GM23248 (cell line): ENCODE data around the gene CTRL. TPM values are rescaled to one million over a fixed set of nuclear protein-coding genes. Genes with fewer than 3 reads are reported as not detected.
"Not testable (repeated sequence)": the region's sequence is repeated elsewhere in the genome, so short reads cannot be mapped to it uniquely, and the experiment has no call there.

Experiments used
- DNase-seq: peaks from one replicate; pipeline ENCODE4 v3.0.0-alpha.2; 2015
- H2AFZ ChIP-seq: fragments of 200-600 bp; sonication (generic); 2 replicates; pipeline ENCODE4 v1.6.1; 2016; ENCODE audit warnings: antibody characterized with exemption
- H3F3A ChIP-seq: fragments of 200-600 bp; sonication (generic); 2 replicates; pipeline ENCODE4 v1.6.1; 2016; ENCODE audit warnings: mild to moderate bottlenecking, antibody characterized with exemption, mixed run types; ENCODE audit not compliant: insufficient read depth
- H3K27ac ChIP-seq: fragments of 200-600 bp; sonication (generic); 2 replicates; pipeline ENCODE4 v1.5.1; 2016; ENCODE audit warnings: mild to moderate bottlenecking
- H3K27me3 ChIP-seq: fragments of 200-600 bp; sonication (generic); replicated peaks from 2 replicates; pipeline ENCODE4 v1.6.1; 2016; ENCODE audit warnings: mild to moderate bottlenecking; ENCODE audit not compliant: insufficient read depth
- H3K36me3 ChIP-seq: fragments of 200-600 bp; sonication (generic); 2 replicates; pipeline ENCODE4 v1.6.1; 2016; ENCODE audit warnings: low read depth, mild to moderate bottlenecking
- H3K4me1 ChIP-seq: fragments of 200-600 bp; sonication (generic); 2 replicates; pipeline ENCODE4 v1.6.1; 2016; ENCODE audit warnings: mild to moderate bottlenecking; ENCODE audit not compliant: insufficient read depth
- H3K4me2 ChIP-seq: fragments of 200-600 bp; sonication (generic); one replicate; pipeline ENCODE4 v1.6.1; 2016; ENCODE audit warnings: mild to moderate bottlenecking; ENCODE audit not compliant: unreplicated experiment
- H3K4me3 ChIP-seq: fragments of 200-600 bp; sonication (generic); 2 replicates; pipeline ENCODE4 v1.5.1; 2016; ENCODE audit warnings: mild to moderate bottlenecking
- H3K79me2 ChIP-seq: fragments of 200-600 bp; sonication (generic); 2 replicates; pipeline ENCODE4 v1.6.1; 2016; ENCODE audit warnings: mild to moderate bottlenecking; ENCODE audit not compliant: insufficient read depth
- H3K9ac ChIP-seq: fragments of 200-600 bp; sonication (generic); 2 replicates; pipeline ENCODE4 v1.6.1; 2016; ENCODE audit warnings: mild to moderate bottlenecking
- H3K9me2 ChIP-seq: fragments of 200-600 bp; sonication (generic); 2 replicates; pipeline ENCODE4 v1.6.1; 2016; ENCODE audit warnings: mixed run types, mild to moderate bottlenecking, moderate library complexity; ENCODE audit not compliant: insufficient read depth
- H3K9me3 ChIP-seq: fragments of 200-600 bp; sonication (generic); one replicate; pipeline ENCODE4 v1.6.1; 2017; ENCODE audit warnings: low read depth
- H4K20me1 ChIP-seq: fragments of 200-600 bp; sonication (generic); 2 replicates; pipeline ENCODE4 v1.6.0; 2016; ENCODE audit not compliant: insufficient read depth
- EZH2 ChIP-seq: fragments of 200-600 bp; sonication (generic); IDR thresholded peaks from 2 replicates; pipeline ENCODE4 v1.6.1; 2018; ENCODE audit warnings: antibody characterized with exemption, mild to moderate bottlenecking; ENCODE audit not compliant: insufficient read depth, poor library complexity, severe bottlenecking
- EZH2phosphoT487 ChIP-seq: fragments of 200-600 bp; sonication (generic); IDR thresholded peaks from 2 replicates; pipeline ENCODE4 v1.6.1; 2018; ENCODE audit warnings: antibody characterized with exemption, moderate library complexity, mild to moderate bottlenecking, low read depth; ENCODE audit not compliant: insufficient read depth
- WGBS, 2 experiments: methylation state at CpG; one replicate each; pipeline ENCODE4 v1.1.6; 2015 to 2017; ENCODE audit warnings: low lambda C conversion rate in 2 of 2, low coverage in 1 of 2; ENCODE audit errors: missing lambda C conversion rate in 2 of 2; 5-methylcytosine and 5-hydroxymethylcytosine counted together
- in situ Hi-C: fragments of 300-500 bp; cut with MboI; formaldehyde crosslinking; loops from 2 replicates; pipeline ENCODE4 v1.15.0; 2020
- polyA plus RNA-seq: library from polyadenylated mRNA; unstranded; fragments of >200 nt; fragmentation: Nextera tagmentation; extraction: Ambion mirVana; gene quantifications from 2 replicates; pipeline ENCODE4 v1.2.1, GENCODE V29; 2016
- total RNA-seq: library from RNA; depleted of rRNA; stranded (reverse); fragments of >200 nt; shearing (Covaris generic); gene quantifications from 2 replicates; pipeline ENCODE4 v1.2.3, GENCODE V29; 2014

Gene CTRL
- total and polyA plus RNA-seq, 2 experiments from 2014 or later = 3.8 TPM; not detected in 1

- no peaks in the 10 kb centered on the region for H3K9me2 ChIP-seq
- H3K4me1 ChIP-seq = peaks cover 4% of the 10 kb centered on the region
- no peak for TF ChIP-seq EZH2phosphoT487
- TF ChIP-seq EZH2 = no peak
- in situ Hi-C loops = no loop called here
- no peak overlapping the region for H3K4me3 ChIP-seq
- no peaks in the 10 kb centered on the region for H3K27me3 ChIP-seq
- no peaks in the 10 kb centered on the region for H3K9me3 ChIP-seq
- H2AFZ ChIP-seq = no peak overlapping the region
- DNase-seq = peak; percentile 60
- H3F3A ChIP-seq = peaks cover 25% of the 10 kb centered on the region
- H3K4me2 ChIP-seq = no peak overlapping the region
- H3K36me3 ChIP-seq = peaks cover 18% of the 10 kb centered on the region; the same call in 1 of the 2 replicates
- H3K27ac ChIP-seq = no peak overlapping the region
- 75 to 78% methylated on average over 6 of the region's 6 CpGs for WGBS, 2 experiments
- H3K9ac ChIP-seq = no peak overlapping the region
- H3K79me2 ChIP-seq = 0 out of 2 replicates have a peak, but pooled peaks cover 3% of the 10 kb centered on the region
- H4K20me1 ChIP-seq = no peaks in the 10 kb centered on the region
These were observed 10.5 kb upstream of the CTRL start for GRCh38 chr16:67942200-67942509.

- no peak overlapping the region for H2AFZ ChIP-seq
- H3K4me2 ChIP-seq = no peak overlapping the region
- no peak for TF ChIP-seq EZH2
- TF ChIP-seq EZH2phosphoT487 = no peak
- 74 to 83% methylated on average over 8 to 9 of the region's 9 CpGs for WGBS, 2 experiments
- in situ Hi-C loops = no loop called here
- peaks cover 7% of the 10 kb centered on the region for H3K4me1 ChIP-seq
- no peak overlapping the region for H3K4me3 ChIP-seq
- no peak overlapping the region for H3K27ac ChIP-seq
- peaks cover 18% of the 10 kb centered on the region; the same call in 1 of the 2 replicates for H3K36me3 ChIP-seq
- H3F3A ChIP-seq = peaks cover 29% of the 10 kb centered on the region
- DNase-seq = no peak
- no peaks in the 10 kb centered on the region for H3K9me3 ChIP-seq
- no peaks in the 10 kb centered on the region for H3K9me2 ChIP-seq
- H3K79me2 ChIP-seq = 0 out of 2 replicates have a peak, but pooled peaks cover 3% of the 10 kb centered on the region
- H4K20me1 ChIP-seq = no peaks in the 10 kb centered on the region
- H3K27me3 ChIP-seq = no peaks in the 10 kb centered on the region
- no peak overlapping the region for H3K9ac ChIP-seq
These were observed 10.0 kb upstream of the CTRL start for GRCh38 chr16:67941469-67942199.

GRCh38 chr16:67940446-67941089, 8.9 kb upstream of the CTRL start:
- H3K4me2 ChIP-seq = no peak overlapping the region
- no peak overlapping the region for H3K4me3 ChIP-seq
- no peaks in the 10 kb centered on the region for H3K9me2 ChIP-seq
- no peaks in the 10 kb centered on the region for H3K27me3 ChIP-seq
- no peak overlapping the region for H2AFZ ChIP-seq
- no peak for DNase-seq
- TF ChIP-seq EZH2 (no peak), EZH2phosphoT487 (no peak)
- H3K9ac ChIP-seq = no peak overlapping the region
- 92 to 97% methylated on average over 5 of the region's 5 CpGs for WGBS, 2 experiments
- peaks cover 29% of the 10 kb centered on the region for H3F3A ChIP-seq
- 0 out of 2 replicates have a peak, but pooled peaks cover 3% of the 10 kb centered on the region for H3K79me2 ChIP-seq
- H3K27ac ChIP-seq = no peak overlapping the region
- in situ Hi-C loops = no loop called here
- peaks cover 7% of the 10 kb centered on the region for H3K4me1 ChIP-seq
- peaks cover 18% of the 10 kb centered on the region; the same call in 1 of the 2 replicates for H3K36me3 ChIP-seq
- H4K20me1 ChIP-seq = no peaks in the 10 kb centered on the region
- H3K9me3 ChIP-seq = no peaks in the 10 kb centered on the region

- no peaks in the 10 kb centered on the region for H3K27me3 ChIP-seq
- H3K4me2 ChIP-seq = no peak overlapping the region
- H3K4me1 ChIP-seq = peaks cover 13% of the 10 kb centered on the region
- peaks cover 14% of the 10 kb centered on the region; the same call in 1 of the 2 replicates for H3K36me3 ChIP-seq
- no peak for TF ChIP-seq EZH2
- no peak for TF ChIP-seq EZH2phosphoT487
- H4K20me1 ChIP-seq = no peaks in the 10 kb centered on the region
- H3K9ac ChIP-seq = no peak overlapping the region
- H2AFZ ChIP-seq = no peak overlapping the region
- H3K9me2 ChIP-seq = no peaks in the 10 kb centered on the region
- no peak for DNase-seq
- 79 to 81% methylated on average over 28 to 33 of the region's 33 CpGs for WGBS, 2 experiments
- in situ Hi-C loops = no loop called here
- H3F3A ChIP-seq = peaks cover 29% of the 10 kb centered on the region
- no peaks in the 10 kb centered on the region for H3K9me3 ChIP-seq
- H3K4me3 ChIP-seq = no peak overlapping the region
- no peak overlapping the region for H3K27ac ChIP-seq
- 0 out of 2 replicates have a peak, but pooled peaks cover 3% of the 10 kb centered on the region for H3K79me2 ChIP-seq
These were observed 8.1 kb upstream of the CTRL start for GRCh38 chr16:67939507-67940445.

- H3K9me2 ChIP-seq, H3K36me3 ChIP-seq, in situ Hi-C loops, H4K20me1 ChIP-seq, H2AFZ ChIP-seq, DNase-seq, H3K27me3 ChIP-seq, H3K9me3 ChIP-seq, H3K79me2 ChIP-seq, H3K4me2 ChIP-seq: not testable (repeated sequence)
- H3K9ac ChIP-seq = 0 out of 2 replicates have a peak overlapping the region, but pooled peaks have one; percentile 92
- H3F3A ChIP-seq = peaks cover 29% of the 10 kb centered on the region
- 98 to 100% methylated on average over 5 of the region's 5 CpGs for WGBS, 2 experiments
- H3K27ac ChIP-seq = peak overlapping the region; percentile 79; the same call in 1 of the 2 replicates
- 0 out of 2 replicates have a peak overlapping the region, but pooled peaks have one; percentile 92 for H3K4me3 ChIP-seq
- peaks cover 15% of the 10 kb centered on the region for H3K4me1 ChIP-seq
These were observed 6.1 kb upstream of the CTRL start for GRCh38 chr16:67937713-67938112.
